VCaP (cell line): ENCODE data around the gene COPG2.
"Not testable (repeated sequence)": the region's sequence is repeated elsewhere in the genome, so short reads cannot be mapped to it uniquely, and the experiment has no call there.

Source experiments
- H3K27ac ChIP-seq: fragments of 450-650 bp; 2 replicates; pipeline ENCODE4 v1.5.1; 2017
- TF ChIP-seq, protein P1 (sequence below): fragments of 450-650 bp; conservative IDR thresholded peaks from 2 replicates; pipeline ENCODE4 v1.5.1; 2017; ENCODE audit warnings: mild to moderate bottlenecking, moderate library complexity

The COPG2 gene

DNA sequence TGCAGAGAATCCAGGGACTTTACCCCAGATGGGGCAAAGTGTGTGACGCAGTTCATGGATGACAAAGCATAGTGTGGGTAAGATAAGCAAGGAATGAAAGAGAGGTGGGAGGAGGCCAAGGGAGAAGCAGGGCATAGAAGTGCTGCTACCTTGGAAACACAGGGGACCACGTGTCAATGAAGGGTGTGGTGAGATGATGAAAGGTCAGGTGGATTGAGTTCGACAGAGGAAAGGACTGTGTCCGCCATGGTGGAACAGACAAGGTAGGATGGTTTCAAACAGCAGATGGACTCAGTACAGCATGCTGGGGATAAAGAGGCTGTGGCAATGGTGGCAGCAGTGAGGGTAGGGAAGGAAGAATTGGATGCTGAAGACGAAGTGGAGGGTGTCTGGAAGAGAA is 143.9 kb downstream of the COPG2 start:
- H3K27ac ChIP-seq: no peak overlapping the region
- TF ChIP-seq, protein P1, sequence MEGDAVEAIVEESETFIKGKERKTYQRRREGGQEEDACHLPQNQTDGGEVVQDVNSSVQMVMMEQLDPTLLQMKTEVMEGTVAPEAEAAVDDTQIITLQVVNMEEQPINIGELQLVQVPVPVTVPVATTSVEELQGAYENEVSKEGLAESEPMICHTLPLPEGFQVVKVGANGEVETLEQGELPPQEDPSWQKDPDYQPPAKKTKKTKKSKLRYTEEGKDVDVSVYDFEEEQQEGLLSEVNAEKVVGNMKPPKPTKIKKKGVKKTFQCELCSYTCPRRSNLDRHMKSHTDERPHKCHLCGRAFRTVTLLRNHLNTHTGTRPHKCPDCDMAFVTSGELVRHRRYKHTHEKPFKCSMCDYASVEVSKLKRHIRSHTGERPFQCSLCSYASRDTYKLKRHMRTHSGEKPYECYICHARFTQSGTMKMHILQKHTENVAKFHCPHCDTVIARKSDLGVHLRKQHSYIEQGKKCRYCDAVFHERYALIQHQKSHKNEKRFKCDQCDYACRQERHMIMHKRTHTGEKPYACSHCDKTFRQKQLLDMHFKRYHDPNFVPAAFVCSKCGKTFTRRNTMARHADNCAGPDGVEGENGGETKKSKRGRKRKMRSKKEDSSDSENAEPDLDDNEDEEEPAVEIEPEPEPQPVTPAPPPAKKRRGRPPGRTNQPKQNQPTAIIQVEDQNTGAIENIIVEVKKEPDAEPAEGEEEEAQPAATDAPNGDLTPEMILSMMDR: no peak

DNA sequence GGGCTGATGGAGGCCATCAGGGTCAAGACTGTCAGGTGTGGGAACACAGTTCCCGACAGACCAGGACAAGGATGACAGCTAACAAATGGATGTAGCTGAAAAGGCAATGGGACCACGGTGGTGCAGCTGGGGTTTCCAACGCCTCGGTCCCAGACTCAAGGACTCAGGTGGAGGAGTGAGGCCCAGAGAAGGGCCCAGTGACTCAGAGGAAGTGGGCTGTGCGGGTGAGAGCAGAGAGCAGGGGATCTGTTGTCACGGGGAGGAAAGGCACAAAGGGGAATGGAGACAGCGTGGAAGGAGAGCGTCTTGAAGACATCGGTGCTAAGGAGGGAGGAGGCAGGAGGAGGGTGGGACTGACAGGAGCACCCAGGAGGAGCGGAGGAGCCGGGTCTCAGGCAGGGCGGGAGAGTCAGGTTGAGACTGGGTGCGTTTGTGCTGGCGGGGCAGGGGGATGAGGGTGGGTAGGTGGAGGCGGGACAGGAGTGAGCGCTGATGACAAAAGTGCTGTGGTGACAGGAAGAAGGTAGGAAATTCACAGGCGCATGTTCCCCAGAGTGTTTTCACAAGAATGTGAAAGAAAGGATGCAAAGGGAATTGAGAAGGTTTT is 144.9 kb downstream of the COPG2 start:
- H3K27ac ChIP-seq: not testable (repeated sequence)

DNA sequence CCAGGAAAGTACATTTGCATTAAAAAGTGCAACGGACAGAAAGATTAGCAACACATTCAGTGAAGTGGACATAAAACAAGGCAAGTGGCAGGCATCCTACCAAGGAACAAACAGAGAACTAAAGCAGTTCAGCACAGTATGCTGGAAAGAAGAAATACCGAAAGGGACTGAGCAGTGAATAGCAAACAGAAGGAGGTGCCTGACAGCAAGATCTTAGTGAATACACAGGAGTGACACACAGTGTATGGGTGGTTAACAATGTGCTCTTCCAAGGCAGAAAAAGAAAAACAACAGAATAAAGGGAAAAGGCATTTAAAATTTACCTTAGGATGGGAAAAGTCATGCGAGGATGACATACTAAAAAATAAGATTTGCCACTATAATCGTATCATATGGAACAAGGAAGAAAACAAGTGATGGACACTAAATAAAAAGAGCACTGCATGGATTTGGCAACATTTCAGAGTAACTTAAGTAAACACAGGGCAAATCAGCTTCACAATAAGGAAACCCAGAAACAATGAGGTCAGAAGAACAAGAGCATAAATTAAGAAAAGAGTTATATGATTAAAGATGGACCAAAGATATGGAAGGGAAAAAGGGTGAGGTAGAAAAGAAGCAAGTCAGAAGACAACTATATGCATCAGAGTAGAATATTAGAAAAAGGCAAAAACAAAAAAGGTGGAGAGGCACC is 147.1 kb downstream of the COPG2 start:
- TF ChIP-seq, protein P1: no peak
- peak overlapping the region; percentile 46 for H3K27ac ChIP-seq

DNA sequence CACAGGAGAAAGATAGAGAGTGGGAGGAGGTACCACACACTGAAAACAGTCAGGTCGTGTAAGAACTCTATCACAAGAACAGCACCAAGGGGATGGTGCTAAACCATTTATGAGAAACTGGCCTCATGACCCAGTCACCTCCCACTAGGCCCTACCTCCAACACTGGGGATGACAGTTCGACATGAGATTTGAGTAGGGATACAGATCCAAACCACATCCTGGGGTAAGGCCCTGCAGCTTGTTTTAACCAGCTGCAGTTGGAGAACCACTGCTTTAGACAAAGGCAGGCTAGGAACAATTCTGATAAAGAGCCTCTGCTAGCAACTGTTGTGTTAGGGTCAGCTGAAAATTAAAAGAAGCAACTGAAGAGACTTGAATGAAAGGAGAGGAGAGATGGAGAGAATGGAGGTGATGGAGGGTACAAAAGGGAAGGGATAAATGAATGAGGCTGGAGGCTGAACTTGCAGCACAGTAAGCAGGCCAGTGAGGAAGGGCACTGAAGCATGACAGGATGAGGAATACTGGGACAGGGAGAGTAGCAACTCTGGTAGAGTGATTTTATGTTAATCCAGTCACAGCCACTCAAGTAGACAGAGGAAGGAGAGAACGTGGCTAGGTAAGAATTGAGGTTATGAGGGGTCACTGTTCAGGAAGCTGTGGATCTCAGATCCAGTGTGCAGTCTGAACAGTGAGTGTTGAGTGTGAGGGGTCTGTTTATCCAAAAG is 153.1 kb downstream of the COPG2 start:
- H3K27ac ChIP-seq: no peak overlapping the region
- TF ChIP-seq, protein P1: no peak

DNA sequence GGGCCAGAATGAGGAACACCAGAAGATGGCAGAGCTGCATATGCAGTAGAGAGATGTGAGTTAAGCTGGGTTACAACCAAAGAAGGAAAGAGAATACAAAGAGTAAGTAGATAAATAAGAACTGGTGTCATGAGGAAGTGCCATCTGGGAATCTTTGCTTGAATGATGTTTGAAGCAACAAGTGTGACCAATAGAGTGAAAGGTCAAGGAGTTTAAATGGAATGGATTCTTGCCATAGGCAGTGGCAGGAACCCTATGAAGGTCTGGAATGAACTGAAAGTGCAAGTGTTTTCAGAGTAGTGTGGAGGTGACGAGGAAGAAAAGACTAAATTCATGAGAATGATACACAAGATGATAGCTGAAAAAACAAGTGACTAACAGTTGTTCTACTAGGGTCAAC is 155.1 kb downstream of the COPG2 start:
- TF ChIP-seq, protein P1: no peak
- no peak overlapping the region for H3K27ac ChIP-seq

DNA sequence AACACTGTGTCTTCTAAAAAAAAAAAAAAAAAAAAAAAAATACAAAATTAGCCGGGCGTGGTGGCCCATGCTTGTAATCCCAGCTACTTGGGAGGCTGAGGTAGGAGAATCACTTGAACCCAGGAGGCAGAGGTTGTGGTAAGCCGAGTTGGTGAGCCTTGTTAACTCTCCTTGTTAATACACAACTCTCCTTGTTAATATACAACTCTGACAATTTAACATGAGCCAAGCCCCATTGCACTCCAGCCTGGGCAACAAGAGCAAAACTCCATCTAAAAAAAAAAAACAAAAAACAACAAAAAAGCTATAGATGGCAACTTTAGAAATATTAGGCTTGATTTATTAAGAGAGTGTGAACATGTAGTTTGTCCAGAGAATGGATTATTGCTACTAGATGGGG is 156.5 kb downstream of the COPG2 start:
- not testable (repeated sequence) for H3K27ac ChIP-seq

DNA sequence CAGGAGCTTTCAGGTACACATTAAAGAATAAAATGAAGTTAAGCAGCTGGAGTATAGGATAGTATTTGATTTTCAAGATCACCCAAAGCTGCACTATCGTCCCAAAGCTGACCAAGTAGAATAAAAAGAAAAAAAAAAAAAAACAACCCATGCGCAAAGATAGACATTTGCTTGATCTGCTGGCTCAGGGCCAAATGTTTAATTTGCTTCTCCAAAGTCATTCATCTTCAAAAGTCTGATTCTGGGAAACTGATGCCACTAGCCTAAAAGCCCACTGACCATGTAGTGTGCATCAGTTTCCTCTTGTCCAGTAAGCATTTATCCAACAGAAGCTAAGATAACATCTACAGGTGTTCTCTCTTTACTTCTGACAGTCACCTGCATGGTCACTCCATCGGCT is 162.2 kb downstream of the COPG2 start:
- TF ChIP-seq, protein P1: no peak
- H3K27ac ChIP-seq: no peak overlapping the region

DNA sequence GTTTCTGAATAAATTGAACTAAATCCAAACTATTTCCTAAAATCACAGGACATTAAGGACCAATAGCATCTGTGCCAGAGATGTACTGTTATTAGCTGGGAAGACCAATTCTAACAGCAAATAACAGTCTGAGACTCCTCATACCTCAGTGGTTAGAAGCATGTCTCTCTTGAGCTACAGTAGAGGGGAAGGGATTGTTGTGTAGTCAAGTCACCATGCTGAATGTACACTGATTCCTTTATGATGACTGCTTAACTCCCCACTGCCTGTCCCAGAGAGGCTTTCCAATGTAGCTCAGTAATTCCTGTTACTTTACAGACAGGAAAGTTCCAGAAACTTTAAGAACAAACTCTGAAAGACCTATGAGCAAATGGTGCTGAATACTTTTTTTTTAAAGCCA is 162.8 kb downstream of the COPG2 start:
- no peak overlapping the region for H3K27ac ChIP-seq
- TF ChIP-seq, protein P1: no peak
